Measurements from ENCODE around the gene EFCAB11. TPM values are rescaled to one million over a fixed set of nuclear protein-coding genes. Genes with fewer than 3 reads are reported as not detected.

Gene EFCAB11, protein sequence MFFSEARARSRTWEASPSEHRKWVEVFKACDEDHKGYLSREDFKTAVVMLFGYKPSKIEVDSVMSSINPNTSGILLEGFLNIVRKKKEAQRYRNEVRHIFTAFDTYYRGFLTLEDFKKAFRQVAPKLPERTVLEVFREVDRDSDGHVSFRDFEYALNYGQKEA
- 1.3 and 2.4 TPM in 2 replicates for total RNA-seq

DNA sequence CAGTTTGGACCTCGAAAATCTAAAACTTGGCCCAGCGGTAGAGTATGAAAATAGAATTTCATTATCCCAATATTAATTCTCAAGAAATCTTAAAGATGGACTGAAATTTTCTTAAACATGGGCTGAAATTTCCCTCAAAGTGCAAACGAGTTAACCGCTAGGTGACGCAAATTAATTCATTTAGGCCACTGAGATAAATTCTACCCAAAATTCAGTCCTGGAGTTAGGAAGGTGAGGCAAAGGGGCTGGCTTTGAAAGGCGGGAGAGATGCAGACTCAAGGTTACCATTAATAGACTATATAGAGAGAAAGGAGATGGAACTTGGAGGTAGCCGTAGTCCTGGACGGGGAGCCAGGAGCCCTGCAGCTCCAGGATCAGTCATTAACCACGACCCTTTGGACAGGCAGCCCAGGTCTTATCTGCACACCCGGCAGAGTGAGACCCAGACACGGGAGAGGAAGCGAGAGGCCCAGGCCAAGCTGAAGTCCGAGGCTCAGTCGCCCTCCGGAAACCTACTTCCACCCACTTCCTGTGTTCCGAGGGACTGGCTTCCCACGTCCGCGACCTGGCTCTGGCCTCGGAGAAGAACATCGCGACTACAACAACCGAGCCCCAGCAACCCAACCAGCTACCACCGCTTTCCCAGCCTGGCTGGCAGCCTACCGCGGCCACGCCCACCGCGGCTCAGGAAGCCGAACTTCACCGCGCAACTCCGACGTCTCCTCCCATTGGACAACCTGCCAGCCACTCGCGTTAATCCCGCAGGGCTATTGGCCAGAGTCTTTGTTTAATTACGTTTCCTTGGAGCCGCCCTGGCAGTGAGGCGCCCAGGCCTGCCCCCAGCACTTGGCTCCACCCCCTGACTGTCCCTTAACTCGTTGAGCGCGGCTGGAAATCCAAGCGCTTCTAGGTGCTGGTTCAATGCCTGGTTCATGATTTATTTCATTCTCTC lies at the start of gene EFCAB11:
EFCAB11 (minus strand) TSS at position 661 of the 952 bp plus-strand sequence; CDS start at position 591, 70 bp downstream.

DNA sequence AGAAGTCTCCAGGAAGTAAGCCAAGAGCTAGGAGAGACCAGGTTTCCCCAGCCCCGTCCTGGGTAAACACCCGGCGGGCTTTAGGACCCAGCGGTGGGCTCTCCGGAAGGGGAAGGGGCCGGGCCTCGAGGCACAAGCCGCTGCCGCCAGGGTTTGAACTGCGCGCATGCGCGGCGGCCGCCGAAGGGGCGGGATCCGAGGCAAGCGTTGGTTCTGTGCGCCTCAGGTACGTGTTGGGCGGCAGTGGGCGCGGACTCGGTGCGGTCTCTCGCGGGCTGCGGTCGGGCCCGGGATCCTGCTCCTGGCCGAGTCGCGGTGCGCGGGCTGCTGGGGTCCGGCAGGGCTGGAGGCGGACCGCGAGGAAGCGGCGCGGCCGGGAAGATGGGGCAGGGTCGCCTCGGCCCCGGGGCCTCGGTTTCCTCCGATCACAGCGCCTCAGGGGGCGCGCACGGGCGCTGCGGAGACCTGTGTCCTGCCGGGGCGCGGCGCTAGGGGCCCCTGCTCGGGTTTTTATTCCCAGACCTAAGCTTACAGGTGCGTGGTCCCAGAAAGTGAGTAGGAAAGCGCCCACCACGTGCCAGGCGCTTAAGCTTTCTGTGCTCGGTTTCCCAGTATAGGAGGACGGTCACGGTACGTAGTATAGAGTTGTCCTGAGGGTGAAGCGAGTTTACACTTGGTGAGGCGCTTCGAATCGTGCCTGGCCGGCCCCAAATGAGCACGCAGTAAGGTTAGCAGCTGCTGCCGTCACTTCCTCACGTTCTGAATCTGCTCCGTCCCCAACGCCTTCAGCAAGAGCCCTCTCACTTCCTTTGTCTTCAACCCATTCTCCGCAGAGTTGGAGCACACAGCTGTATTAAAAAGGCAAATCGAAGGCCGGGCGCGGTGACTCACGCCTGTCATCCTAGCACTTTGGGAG lies 1.5 kb upstream of the EFCAB11 start, which contains the start of gene TDP1:
TDP1 (plus strand) TSS at position 183 of the 916 bp plus-strand sequence. CDS start 7,188 bp downstream, outside the sequence.

Other genes with a start within 250 kb of the EFCAB11 start
- 22.6 and 22.9 TPM in 2 replicates for gene TDP1, start 1.2 kb upstream of the EFCAB11 start, total RNA-seq
- 0.24 TPM in 1 of 2 replicates, not detected in the other for gene KCNK13, start 107.3 kb upstream of the EFCAB11 start, total RNA-seq